Muscle layer of duodenum (tissue), 2 donors: ENCODE data around the gene PIGV.

Experiments used
- H3K27ac ChIP-seq: one replicate; pipeline ENCODE4 v1.7.0; 2013; ENCODE audit warnings: mild to moderate bottlenecking, low read length
- H3K27me3 ChIP-seq: one replicate; pipeline ENCODE4 v1.7.0; 2013; ENCODE audit warnings: low read depth, mild to moderate bottlenecking, control low read depth, low read length
- H3K36me3 ChIP-seq, 2 donors: one replicate each; pipeline ENCODE4 v1.7.0; 2013; ENCODE audit warnings: low read length in 2 of 2, control low read depth in 1 of 2, mild to moderate bottlenecking in 1 of 2; ENCODE audit not compliant: insufficient read depth in 2 of 2, control insufficient read depth in 1 of 2
- H3K4me1 ChIP-seq, 2 donors: one replicate each; pipeline ENCODE4 v1.7.0; 2013; ENCODE audit warnings: low read length in 2 of 2, mild to moderate bottlenecking in 2 of 2, control low read depth in 1 of 2, moderate library complexity in 1 of 2; ENCODE audit not compliant: insufficient read depth in 2 of 2, control insufficient read depth in 1 of 2
- H3K4me3 ChIP-seq, 2 donors: one replicate each; pipeline ENCODE4 v1.7.0; 2013; ENCODE audit warnings: low read length in 2 of 2, low read depth in 1 of 2, mild to moderate bottlenecking in 1 of 2
- H3K9me3 ChIP-seq, 2 donors: one replicate each; pipeline ENCODE4 v1.7.0; 2013; ENCODE audit warnings: low read length in 2 of 2, control low read depth in 1 of 2, mild to moderate bottlenecking in 1 of 2; ENCODE audit not compliant: control insufficient read depth in 1 of 2
- donor health status: healthy.

The PIGV gene

DNA sequence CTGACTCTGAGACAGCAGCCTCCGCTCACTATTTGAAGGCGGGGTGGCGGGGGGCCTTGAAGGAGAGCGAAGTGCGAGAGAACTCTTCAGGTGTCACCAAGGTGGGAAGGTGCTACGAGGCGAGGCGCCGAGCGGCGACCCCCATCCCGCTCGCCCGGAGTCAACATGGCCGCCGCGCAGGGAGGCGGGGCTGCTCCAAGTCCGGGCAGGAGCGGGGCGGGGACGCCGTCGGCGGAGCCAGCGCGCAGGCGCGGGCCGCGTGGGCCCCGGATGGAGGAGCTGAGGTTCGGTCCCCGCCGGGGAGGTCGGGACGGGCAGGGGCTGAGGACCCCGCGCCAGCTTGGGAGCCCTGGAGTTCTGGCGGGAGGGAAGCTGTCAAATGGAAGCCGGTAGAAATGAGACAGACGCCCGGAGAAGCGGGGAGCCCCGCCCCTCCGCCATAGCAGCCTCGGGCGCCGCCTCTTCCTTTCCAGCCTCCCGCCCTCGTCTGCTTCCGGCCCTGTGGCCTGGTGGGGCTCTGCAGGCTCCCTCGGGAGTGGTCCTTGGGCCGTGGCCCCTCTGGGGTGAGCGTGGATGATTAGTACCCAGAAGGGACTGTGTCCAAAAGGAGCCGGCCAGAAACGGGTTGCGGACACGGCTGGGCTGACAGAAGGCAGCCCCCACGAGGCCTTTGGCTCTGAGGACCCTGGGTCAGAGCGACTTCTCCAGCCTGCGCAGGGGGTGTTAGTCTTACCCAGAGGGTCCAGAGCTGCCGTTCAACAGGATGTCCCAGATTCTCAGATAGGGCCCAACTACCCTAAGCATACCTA, at the start of gene PIGV:
PIGV (plus strand) TSS at position 245 of the 809 bp plus-strand sequence. CDS start 2,866 bp downstream, outside the sequence.
- Histone ChIP-seq H3K4me3 (peak within 1 kb of the TSS; percentile 83 to 87), H3K4me1 (peaks cover 26 to 48% of the 10 kb centered on the region in 2 donors), H3K27ac (peak within 1 kb of the TSS; percentile 99), H3K27me3 (no peaks in the 10 kb centered on the region), H3K36me3 (peaks cover 6 to 13% of the 10 kb centered on the region in 2 donors), H3K9me3 (no peaks in the 10 kb centered on the region)

DNA sequence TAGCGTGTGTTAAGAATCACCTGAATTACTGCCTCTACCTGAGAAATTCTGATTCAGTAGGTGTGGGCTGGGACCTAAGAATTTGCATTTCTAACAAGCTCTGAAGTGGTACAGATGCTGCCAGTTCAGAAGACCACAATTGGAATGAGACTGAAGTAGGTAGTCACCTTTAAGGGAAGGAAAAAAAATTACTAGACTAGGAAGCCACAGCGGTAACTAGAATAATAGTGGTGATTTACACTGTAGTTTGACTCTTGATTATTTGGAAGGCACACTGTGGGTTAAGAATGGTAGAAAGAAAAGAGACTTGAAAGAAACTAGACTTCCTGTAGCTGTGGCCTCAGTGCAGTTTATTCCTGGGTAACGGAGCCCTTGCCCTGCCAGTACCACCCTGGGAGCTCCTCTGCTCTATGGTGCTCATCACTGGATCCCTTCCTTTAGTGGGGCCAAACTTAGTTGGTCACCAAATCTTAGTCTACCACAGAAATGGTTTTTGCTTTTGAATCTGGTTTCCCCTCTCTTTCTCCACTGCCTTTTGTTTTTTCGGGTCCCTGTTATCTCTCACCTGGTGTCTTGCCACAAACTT, 48.3 kb upstream of the PIGV start:
- Histone ChIP-seq H3K4me1 (peaks cover 0 to 14% of the 10 kb centered on the region in 2 donors), H3K36me3 (peaks cover 18 to 30% of the 10 kb centered on the region in 2 donors), H3K9me3 (no peaks in the 10 kb centered on the region), H3K4me3 (no peak overlapping the region), H3K27me3 (no peaks in the 10 kb centered on the region), H3K27ac (no peak overlapping the region)

DNA sequence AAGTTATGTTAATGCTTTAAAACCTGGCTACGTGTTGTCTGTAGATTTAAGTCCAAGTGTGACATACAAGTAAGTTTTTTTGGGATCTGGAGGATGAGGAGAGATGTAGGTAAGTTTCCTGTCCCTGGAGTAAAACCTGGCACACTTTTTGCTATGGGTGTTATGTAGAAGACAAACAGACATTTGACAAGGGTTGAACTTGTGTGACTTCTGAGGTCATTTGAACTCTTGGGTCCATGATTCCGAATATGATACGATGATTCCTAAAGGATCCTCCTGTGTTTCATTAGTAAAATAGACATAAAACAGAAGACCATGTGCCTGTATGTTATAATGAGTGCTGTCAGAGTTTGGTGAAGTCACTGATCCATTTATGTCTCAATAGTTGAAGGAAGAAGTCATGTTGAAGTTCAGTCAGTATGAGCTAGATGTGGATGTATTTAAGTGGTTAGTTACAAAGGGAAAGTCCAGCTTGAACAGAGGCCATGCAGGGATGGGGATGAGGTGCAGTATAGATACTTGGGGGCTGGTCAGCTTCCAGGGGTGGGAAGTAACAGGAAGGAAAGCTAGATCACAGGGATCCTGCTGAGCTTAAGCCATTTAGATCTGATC, 47.6 kb upstream of the PIGV start:
- no peak overlapping the region for H3K27ac ChIP-seq
- peaks cover 0 to 18% of the 10 kb centered on the region in 2 donors for H3K4me1 ChIP-seq
- no peaks in the 10 kb centered on the region for H3K9me3 ChIP-seq
- no peaks in the 10 kb centered on the region for H3K27me3 ChIP-seq
- H3K36me3 ChIP-seq, result peaks cover 17 to 26% of the 10 kb centered on the region in 2 donors
- H3K4me3 ChIP-seq, result no peak overlapping the region

- Histone ChIP-seq H3K36me3 (peaks cover 9 to 22% of the 10 kb centered on the region in 2 donors), H3K4me3 (no peak overlapping the region), H3K4me1 (peaks cover 0 to 21% of the 10 kb centered on the region in 2 donors), H3K27ac (no peak overlapping the region), H3K9me3 (no peaks in the 10 kb centered on the region), H3K27me3 (no peaks in the 10 kb centered on the region)
Measured at GRCh38 chr1:26740952-26741351, 46.8 kb upstream of the PIGV start.

GRCh38 chr1:26743426-26744059, 44.2 kb upstream of the PIGV start:
- Histone ChIP-seq H3K4me3 (no peak overlapping the region), H3K27ac (peak overlapping the region; percentile 73), H3K27me3 (no peaks in the 10 kb centered on the region), H3K4me1 (peaks cover 0 to 29% of the 10 kb centered on the region in 2 donors), H3K36me3 (peaks cover 8 to 18% of the 10 kb centered on the region in 2 donors), H3K9me3 (no peaks in the 10 kb centered on the region)

DNA sequence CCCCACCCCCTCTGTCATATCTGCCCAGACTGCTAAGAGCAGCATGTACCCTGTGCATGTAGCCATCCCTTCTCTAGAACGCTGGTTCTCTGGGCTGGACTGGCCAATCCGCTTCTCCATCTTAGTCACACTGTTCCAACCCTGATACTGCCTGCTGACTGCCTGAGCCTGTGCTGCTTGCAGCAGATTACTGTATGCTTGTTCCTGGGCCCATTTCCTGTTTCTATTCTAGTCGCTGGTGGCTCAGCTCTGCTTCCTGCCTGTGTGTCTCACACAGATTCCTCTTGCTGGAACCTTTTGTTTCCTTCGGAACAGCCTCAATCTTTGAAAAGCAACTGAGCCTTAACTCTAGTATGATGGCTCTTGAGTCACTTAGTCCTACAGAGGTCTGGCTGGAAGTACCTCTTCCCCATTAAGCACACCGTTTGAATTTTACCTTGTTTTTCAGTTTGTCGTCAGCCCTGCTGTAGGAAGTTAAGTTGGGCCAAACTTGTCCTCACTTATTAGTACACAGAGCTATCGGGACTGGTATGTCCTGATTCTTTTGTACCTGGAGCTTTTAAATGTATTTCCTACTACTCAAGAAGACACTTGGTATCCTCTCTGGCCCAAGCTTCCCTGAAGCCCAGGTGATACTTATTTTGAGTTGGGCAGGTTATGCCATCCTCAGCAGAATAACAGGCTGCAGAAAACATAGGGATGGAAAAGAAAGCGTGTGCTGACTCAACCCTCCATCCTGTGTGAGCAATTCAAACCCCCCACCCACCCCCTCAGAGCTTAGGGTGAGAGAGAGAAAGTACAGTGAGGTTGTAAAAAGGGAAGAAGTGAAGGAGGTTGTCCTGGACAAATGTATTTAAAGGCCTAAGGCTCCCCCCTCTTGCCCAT, 43.4 kb upstream of the PIGV start:
- Histone ChIP-seq H3K36me3 (peaks cover 7 to 14% of the 10 kb centered on the region in 2 donors), H3K27me3 (no peaks in the 10 kb centered on the region), H3K9me3 (no peaks in the 10 kb centered on the region), H3K27ac (peak overlapping the region; percentile 73), H3K4me1 (peaks cover 0 to 30% of the 10 kb centered on the region in 2 donors), H3K4me3 (peak overlapping the region; percentile 2 to 30)

- Histone ChIP-seq H3K27me3 (no peaks in the 10 kb centered on the region), H3K4me1 (peaks cover 3 to 27% of the 10 kb centered on the region in 2 donors), H3K36me3 (peaks cover 3 to 18% of the 10 kb centered on the region in 2 donors), H3K27ac (peak overlapping the region; percentile 73), H3K4me3 (no peak overlapping the region), H3K9me3 (no peaks in the 10 kb centered on the region)
Measured at GRCh38 chr1:26745191-26745590, 42.6 kb upstream of the PIGV start.

DNA sequence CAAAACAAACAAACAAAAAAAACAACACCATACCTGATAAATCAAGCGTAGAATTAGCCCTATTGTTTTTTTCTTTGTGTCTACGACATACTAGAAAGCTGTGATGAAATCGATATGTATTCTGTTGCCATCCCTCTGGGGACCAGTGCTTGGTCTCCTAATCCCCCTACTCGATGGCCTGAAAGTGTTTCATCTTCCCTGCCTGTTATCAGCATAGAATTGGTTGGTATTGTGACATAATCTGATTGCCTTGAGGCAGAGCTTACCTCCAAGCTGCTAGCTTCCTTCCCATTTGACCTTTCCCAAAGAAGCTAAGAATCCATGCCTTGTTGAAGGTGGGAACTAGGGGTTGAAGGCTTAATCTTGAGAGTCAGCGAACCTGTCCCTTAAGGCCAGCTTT, 40.7 kb upstream of the PIGV start:
- no peak overlapping the region for H3K4me3 ChIP-seq
- no peaks in the 10 kb centered on the region for H3K27me3 ChIP-seq
- no peak overlapping the region for H3K27ac ChIP-seq
- H3K9me3 ChIP-seq, result no peaks in the 10 kb centered on the region
- H3K4me1 ChIP-seq, result peaks cover 3 to 27% of the 10 kb centered on the region in 2 donors
- peaks cover 2 to 14% of the 10 kb centered on the region in 2 donors for H3K36me3 ChIP-seq

DNA sequence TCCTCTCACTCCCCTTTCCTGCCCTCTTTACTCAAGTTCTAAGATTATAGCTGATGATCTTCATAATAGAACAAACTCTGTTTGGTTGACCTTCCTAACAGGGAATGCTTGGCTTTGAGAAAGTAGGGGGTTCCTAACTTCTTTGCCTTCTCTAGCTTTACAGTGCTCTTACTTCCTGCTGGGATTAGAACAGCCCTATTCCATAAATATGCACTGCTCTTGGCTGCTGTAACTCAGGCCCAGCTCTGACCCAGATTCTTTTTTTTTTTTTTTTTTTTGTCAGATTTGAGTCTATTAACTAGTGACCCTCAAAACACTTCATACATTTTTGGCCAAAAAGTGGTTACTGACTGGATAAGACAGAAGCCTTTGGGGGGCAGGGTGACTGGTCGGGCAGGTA, 39.4 kb upstream of the PIGV start:
- Histone ChIP-seq H3K27ac (no peak overlapping the region), H3K36me3 (peaks cover 6 to 18% of the 10 kb centered on the region in 2 donors), H3K4me1 (peaks cover 3 to 40% of the 10 kb centered on the region in 2 donors)

GRCh38 chr1:26749458-26749857, 38.3 kb upstream of the PIGV start:
- H3K36me3 ChIP-seq, result peaks cover 9 to 18% of the 10 kb centered on the region in 2 donors
- H3K27ac ChIP-seq, result no peak overlapping the region
- no peaks in the 10 kb centered on the region for H3K27me3 ChIP-seq
- no peak overlapping the region for H3K4me3 ChIP-seq
- no peaks in the 10 kb centered on the region for H3K9me3 ChIP-seq
- peaks cover 3 to 37% of the 10 kb centered on the region in 2 donors for H3K4me1 ChIP-seq

More for the DNA sequence above, 39.4 kb upstream of the PIGV start:
- Histone ChIP-seq H3K27me3 (no peaks in the 10 kb centered on the region), H3K9me3 (no peaks in the 10 kb centered on the region), H3K4me3 (no peak overlapping the region)
